Measurements from ENCODE around the gene NUDT13.

Gene NUDT13

DNA sequence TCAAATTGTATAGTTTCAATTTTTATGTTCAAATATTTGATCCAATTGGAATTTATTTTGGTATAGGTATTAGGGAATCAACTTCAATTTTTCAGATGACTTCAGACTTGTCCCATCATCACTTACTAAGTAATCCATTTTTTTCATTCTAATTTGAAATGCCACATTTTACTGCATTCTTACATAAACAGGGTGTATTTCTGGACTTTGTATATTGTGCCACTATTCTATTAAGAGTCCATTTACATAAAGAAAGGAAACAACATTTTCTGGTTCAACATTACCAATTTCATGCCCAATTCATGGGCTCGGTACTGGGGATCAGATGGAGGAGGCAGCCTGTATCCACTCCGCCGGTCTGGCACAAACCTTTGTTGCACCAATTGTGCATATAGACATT is 41.8 kb downstream of the NUDT13 start:
- TF ChIP-seq ELF4 (IDR thresholded peaks at IDR 0.05) (no peak), ARNT (IDR thresholded peaks at IDR 0.05) (no peak), CTBP1 (IDR thresholded peaks at IDR 0.05; ENCODE audit: borderline replicate concordance) (no peak), L3MBTL2 (conservative IDR thresholded peaks at IDR 0.05) (no peak), BHLHE40 (IDR thresholded peaks at IDR 0.05; ENCODE audit: borderline replicate concordance) (no peak), ZNF384 (IDR thresholded peaks at IDR 0.05) (no peak), FOXM1 (IDR thresholded peaks at IDR 0.05; ENCODE audit: borderline replicate concordance) (no peak), SUZ12 (IDR thresholded peaks at IDR 0.05) (no peak), TARDBP (IDR thresholded peaks at IDR 0.05) (no peak)
- ChIA-PET CTCF (no interaction called here), POLR2A (no interaction called here)
- DNase-seq (ENCODE audit: extremely low spot score) = no peak

DNA sequence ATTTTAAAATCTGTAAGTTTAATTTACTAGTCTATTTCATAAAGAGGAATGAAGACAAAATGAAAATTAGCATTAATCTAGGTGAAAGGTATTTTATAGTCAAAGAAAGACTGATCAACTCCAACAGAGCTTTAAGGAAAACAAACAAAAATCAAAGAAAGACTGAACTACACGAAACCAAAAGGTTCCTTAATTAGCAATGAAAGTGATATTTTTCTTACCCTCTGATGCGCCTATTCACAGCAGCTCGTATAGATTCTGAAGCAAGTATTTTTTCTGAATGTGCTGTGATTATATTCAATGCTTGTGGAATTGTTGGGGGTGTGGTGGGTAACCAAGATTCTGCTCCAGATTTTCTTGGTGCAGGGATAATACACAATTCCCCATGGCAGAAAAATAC is 45.8 kb downstream of the NUDT13 start:
- ChIA-PET CTCF (interaction anchor here (0.6 kb wide), 1 partner anchor 60 kb away, joined by 3 read pairs; no protein-coding TSS in a partner anchor), POLR2A (interaction anchor here (1.3 kb wide), 1 partner anchor 59 kb away, joined by 3 read pairs; no protein-coding TSS in a partner anchor)
- DNase-seq (ENCODE audit: extremely low spot score) = no peak
- TF ChIP-seq NFRKB (IDR thresholded peaks at IDR 0.05) (no peak), L3MBTL2 (conservative IDR thresholded peaks at IDR 0.05) (no peak), TARDBP (IDR thresholded peaks at IDR 0.05) (no peak), FOXK2 (IDR thresholded peaks at IDR 0.05) (no peak), ZNF384 (IDR thresholded peaks at IDR 0.05) (no peak), SUZ12 (IDR thresholded peaks at IDR 0.05) (no peak), ARNT (IDR thresholded peaks at IDR 0.05) (no peak), CTBP1 (IDR thresholded peaks at IDR 0.05; ENCODE audit: borderline replicate concordance) (no peak), ELF4 (IDR thresholded peaks at IDR 0.05) (no peak), SP1 (IDR thresholded peaks at IDR 0.05) (no peak), HDGF (IDR thresholded peaks at IDR 0.05; ENCODE audit: borderline replicate concordance) (no peak), BHLHE40 (IDR thresholded peaks at IDR 0.05; ENCODE audit: borderline replicate concordance) (no peak), FOXA1 (IDR thresholded peaks at IDR 0.05) (no peak), LEF1 (IDR thresholded peaks at IDR 0.05; ENCODE audit: borderline replicate concordance) (no peak)
- TF ChIP-seq, protein P1, sequence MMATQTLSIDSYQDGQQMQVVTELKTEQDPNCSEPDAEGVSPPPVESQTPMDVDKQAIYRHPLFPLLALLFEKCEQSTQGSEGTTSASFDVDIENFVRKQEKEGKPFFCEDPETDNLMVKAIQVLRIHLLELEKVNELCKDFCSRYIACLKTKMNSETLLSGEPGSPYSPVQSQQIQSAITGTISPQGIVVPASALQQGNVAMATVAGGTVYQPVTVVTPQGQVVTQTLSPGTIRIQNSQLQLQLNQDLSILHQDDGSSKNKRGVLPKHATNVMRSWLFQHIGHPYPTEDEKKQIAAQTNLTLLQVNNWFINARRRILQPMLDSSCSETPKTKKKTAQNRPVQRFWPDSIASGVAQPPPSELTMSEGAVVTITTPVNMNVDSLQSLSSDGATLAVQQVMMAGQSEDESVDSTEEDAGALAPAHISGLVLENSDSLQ (IDR thresholded peaks at IDR 0.05) = no peak

GRCh38 chr10:73159038-73159648 is 48.9 kb downstream of the NUDT13 start:
- CTCF ChIA-PET = interaction anchor here (1.1 to 2.0 kb wide), 3 partner anchors 9 to 62 kb away, joined by 5 to 7 read pairs (median 5); partner anchors contain the start of genes ECD, FAM149B1 and P4HA1
- DNase-seq (ENCODE audit: extremely low spot score) = peak; percentile 47
- POLR2A ChIA-PET = interaction anchor here (1.2 kb wide), 1 partner anchor 9 kb away, joined by 3 read pairs; the partner anchor contains the start of genes ECD and FAM149B1
- TF ChIP-seq L3MBTL2 (conservative IDR thresholded peaks at IDR 0.05) = no peak
- TF ChIP-seq SUZ12 (IDR thresholded peaks at IDR 0.05) = no peak
- TF ChIP-seq LEF1 (IDR thresholded peaks at IDR 0.05; ENCODE audit: borderline replicate concordance) = no peak
- TF ChIP-seq HDGF (IDR thresholded peaks at IDR 0.05; ENCODE audit: borderline replicate concordance) = no peak
- TF ChIP-seq FOXA1 (IDR thresholded peaks at IDR 0.05) = no peak
- TF ChIP-seq FOXK2 (IDR thresholded peaks at IDR 0.05) = no peak
- no peak for TF ChIP-seq ZNF384 (IDR thresholded peaks at IDR 0.05)
- no peak for TF ChIP-seq ARNT (IDR thresholded peaks at IDR 0.05)
- TF ChIP-seq, protein P1 (IDR thresholded peaks at IDR 0.05) = no peak
- TF ChIP-seq NFRKB (IDR thresholded peaks at IDR 0.05) = no peak
- no peak for TF ChIP-seq SP1 (IDR thresholded peaks at IDR 0.05)
- TF ChIP-seq TARDBP (IDR thresholded peaks at IDR 0.05) = no peak
- TF ChIP-seq CTBP1 (IDR thresholded peaks at IDR 0.05; ENCODE audit: borderline replicate concordance) = no peak
- no peak for TF ChIP-seq ELF4 (IDR thresholded peaks at IDR 0.05)
- TF ChIP-seq FOXM1 (IDR thresholded peaks at IDR 0.05; ENCODE audit: borderline replicate concordance) = no peak
- TF ChIP-seq BHLHE40 (IDR thresholded peaks at IDR 0.05; ENCODE audit: borderline replicate concordance) = no peak

DNA sequence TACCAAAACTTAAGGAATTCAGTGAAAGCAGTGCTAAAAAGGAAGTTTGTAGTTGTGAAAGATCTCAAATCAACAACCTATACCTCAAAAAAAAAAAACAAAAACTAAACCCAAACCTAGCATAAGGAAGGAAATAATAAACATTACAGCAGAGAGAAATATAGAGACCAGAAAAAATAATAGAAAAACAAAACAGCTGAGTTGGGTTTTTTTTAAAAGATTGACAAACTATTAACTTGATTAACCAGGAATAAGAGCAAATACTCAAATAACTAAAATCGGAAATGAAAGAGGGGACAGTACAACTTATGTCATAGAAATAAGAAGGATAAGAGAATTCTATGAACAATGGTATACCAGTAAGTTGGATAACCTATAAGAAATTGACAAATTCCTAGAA is 50.8 kb downstream of the NUDT13 start:
- no peak for DNase-seq (ENCODE audit: extremely low spot score)
- POLR2A ChIA-PET = no interaction called here
- CTCF ChIA-PET = no interaction called here
- TF ChIP-seq LEF1 (IDR thresholded peaks at IDR 0.05; ENCODE audit: borderline replicate concordance) (no peak), HDGF (IDR thresholded peaks at IDR 0.05; ENCODE audit: borderline replicate concordance) (no peak), L3MBTL2 (conservative IDR thresholded peaks at IDR 0.05) (no peak), CTBP1 (IDR thresholded peaks at IDR 0.05; ENCODE audit: borderline replicate concordance) (no peak), TARDBP (IDR thresholded peaks at IDR 0.05) (no peak), FOXA1 (IDR thresholded peaks at IDR 0.05) (no peak), SUZ12 (IDR thresholded peaks at IDR 0.05) (no peak)
- TF ChIP-seq, protein P1 (IDR thresholded peaks at IDR 0.05) = no peak

DNA sequence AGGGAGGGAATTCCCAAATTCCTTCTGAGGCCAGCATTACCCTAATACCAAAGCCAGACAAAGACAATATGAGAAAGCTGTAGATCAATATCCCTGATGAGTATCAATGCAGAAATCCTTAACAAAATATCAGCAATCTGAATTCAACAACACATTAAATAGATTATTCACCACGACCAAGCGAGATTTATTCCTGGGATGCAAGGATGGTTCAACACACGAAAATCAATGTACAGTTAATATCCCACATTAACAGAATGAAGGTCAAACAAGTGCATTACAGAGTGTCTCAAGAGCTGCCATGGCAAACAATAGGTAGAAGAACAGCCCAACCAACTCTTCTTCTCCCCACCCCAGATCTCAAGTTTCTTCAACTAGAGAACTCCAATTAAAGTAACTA is 51.4 kb downstream of the NUDT13 start:
- CTCF ChIA-PET = no interaction called here
- TF ChIP-seq TARDBP (IDR thresholded peaks at IDR 0.05) = no peak
- TF ChIP-seq ELF4 (IDR thresholded peaks at IDR 0.05) = no peak
- no peak for TF ChIP-seq ARNT (IDR thresholded peaks at IDR 0.05)
- no peak for TF ChIP-seq L3MBTL2 (conservative IDR thresholded peaks at IDR 0.05)
- no peak for TF ChIP-seq FOXK2 (IDR thresholded peaks at IDR 0.05)
- no peak for TF ChIP-seq BHLHE40 (IDR thresholded peaks at IDR 0.05; ENCODE audit: borderline replicate concordance)
- no peak for TF ChIP-seq SP1 (IDR thresholded peaks at IDR 0.05)
- TF ChIP-seq FOXA1 (IDR thresholded peaks at IDR 0.05) = no peak
- no peak for TF ChIP-seq FOXM1 (IDR thresholded peaks at IDR 0.05; ENCODE audit: borderline replicate concordance)
- TF ChIP-seq SUZ12 (IDR thresholded peaks at IDR 0.05) = no peak
- TF ChIP-seq LEF1 (IDR thresholded peaks at IDR 0.05; ENCODE audit: borderline replicate concordance) = no peak
- POLR2A ChIA-PET = no interaction called here
- no peak for DNase-seq (ENCODE audit: extremely low spot score)

DNA sequence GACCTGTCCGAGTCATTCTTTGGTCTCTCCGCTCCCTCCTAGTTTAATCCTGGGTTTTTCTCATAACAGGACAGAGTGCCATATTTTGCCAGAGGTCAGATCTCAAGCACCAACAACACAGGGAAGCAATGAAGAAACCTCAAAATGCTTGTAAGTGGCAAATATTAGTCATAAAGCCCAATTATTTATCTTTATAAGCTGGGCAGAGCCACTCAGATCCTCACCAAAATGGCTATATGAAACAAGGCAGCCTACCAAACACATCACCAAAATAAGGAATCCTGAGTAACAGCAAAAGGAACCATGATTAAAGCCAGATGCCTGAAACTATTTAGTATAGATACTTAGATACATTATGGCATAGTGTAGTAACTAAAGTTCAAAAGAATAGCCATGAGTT is 52.8 kb downstream of the NUDT13 start:
- POLR2A ChIA-PET = no interaction called here
- no peak for TF ChIP-seq SUZ12 (IDR thresholded peaks at IDR 0.05)
- TF ChIP-seq SP1 (IDR thresholded peaks at IDR 0.05) = no peak
- TF ChIP-seq ARNT (IDR thresholded peaks at IDR 0.05) = no peak
- no peak for TF ChIP-seq FOXA1 (IDR thresholded peaks at IDR 0.05)
- no peak for TF ChIP-seq NFRKB (IDR thresholded peaks at IDR 0.05)
- TF ChIP-seq LEF1 (IDR thresholded peaks at IDR 0.05; ENCODE audit: borderline replicate concordance) = no peak
- no peak for TF ChIP-seq ZNF384 (IDR thresholded peaks at IDR 0.05)
- TF ChIP-seq FOXK2 (IDR thresholded peaks at IDR 0.05) = no peak
- no peak for TF ChIP-seq FOXM1 (IDR thresholded peaks at IDR 0.05; ENCODE audit: borderline replicate concordance)
- no peak for TF ChIP-seq CTBP1 (IDR thresholded peaks at IDR 0.05; ENCODE audit: borderline replicate concordance)
- no peak for TF ChIP-seq TARDBP (IDR thresholded peaks at IDR 0.05)
- TF ChIP-seq BHLHE40 (IDR thresholded peaks at IDR 0.05; ENCODE audit: borderline replicate concordance) = no peak
- TF ChIP-seq L3MBTL2 (conservative IDR thresholded peaks at IDR 0.05) = no peak
- no peak for TF ChIP-seq HDGF (IDR thresholded peaks at IDR 0.05; ENCODE audit: borderline replicate concordance)
- TF ChIP-seq ELF4 (IDR thresholded peaks at IDR 0.05) = no peak
- TF ChIP-seq, protein P1 (IDR thresholded peaks at IDR 0.05) = no peak
- DNase-seq (ENCODE audit: extremely low spot score) = no peak
- CTCF ChIA-PET = no interaction called here

Measured in HEK293T (cell line).